H1 (cell line): ENCODE measurements around the gene PCDH9. TPM values are rescaled to one million over a fixed set of nuclear protein-coding genes. Genes with fewer than 3 reads are reported as not detected.

Source experiments
- GABPA ChIP-seq: IDR thresholded peaks from 2 replicates; pipeline ENCODE4 v1.6.1; 2011; ENCODE audit warnings: mild to moderate bottlenecking, low read length, moderate library complexity, borderline replicate concordance; ENCODE audit not compliant: insufficient read depth
- TBP ChIP-seq: IDR thresholded peaks from 2 replicates; pipeline ENCODE4 v1.6.1; 2011; ENCODE audit warnings: low read depth, low read length, improper control_type of control experiment
- polyA plus RNA-seq, 7 experiments: library from polyadenylated mRNA; depleted of rRNA in 3 of 7; stranded (reverse) in 5 of 7; unstranded in 2 of 7; fragments of >200 nt in 5 of 7; fragments of 200-250 nt in 2 of 7; gene quantifications; 1 replicate in 5 of 7; 2 replicates in 1 of 7; 4 replicates in 1 of 7; pipeline versions ENCODE4 v1.2.1 to v1.2.3, GENCODE V29; 2011 to 2013; ENCODE audit warnings: missing spikeins in 2 of 7, mixed read lengths in 2 of 7
- total RNA-seq: library from RNA; stranded (reverse); fragmentation: NEBNext Ultra II Directional; extraction: Animal tissue kit (Norgen Biotek cat#: 25700); gene quantifications from 2 replicates; pipeline ENCODE4 v1.2.1, GENCODE V29; 2021

Gene PCDH9
- total and polyA plus RNA-seq, 2 of the 8 experiments (the other 6 are each of a cell fraction or from before 2014, with no cell fraction given) = 0.12 to 0.60 TPM

- TF ChIP-seq TBP (no peak), GABPA (no peak)
Measured at GRCh38 chr13:66329988-66330451, 900.1 kb downstream of the PCDH9 start (continued).
